Keratinocyte (primary cell): ENCODE data around the gene NUMB. TPM values are rescaled to one million over a fixed set of nuclear protein-coding genes. Genes with fewer than 3 reads are reported as not detected.

Experiments used
- DNase-seq: peaks from one replicate; pipeline ENCODE4 v3.0.0-alpha.2; 2011; ENCODE audit warnings: low read depth, missing footprints, low spot score
- FAIRE-seq: peaks from 2 replicates; lab custom pipeline; 2011; peaks lifted over from hg19 to GRCh38; lab: Jason Lieb, UNC
- H2AFZ ChIP-seq: 2 replicates; pipeline ENCODE4 v1.6.0; 2012; ENCODE audit warnings: low read length, control low read depth, inconsistent platforms; ENCODE audit not compliant: control insufficient read depth
- H3K27ac ChIP-seq: 2 replicates; pipeline ENCODE4 v1.5.1; 2011; ENCODE audit warnings: low read length; ENCODE audit not compliant: control insufficient read depth, insufficient read depth
- H3K27me3 ChIP-seq: 3 replicates; pipeline ENCODE4 v1.6.0; 2011; ENCODE audit warnings: low read length; ENCODE audit not compliant: control insufficient read depth, insufficient read depth; ENCODE audit errors: extremely low read depth
- H3K36me3 ChIP-seq, 2 experiments: 2 replicates in 1 of 2; 3 replicates in 1 of 2; pipeline ENCODE4 v1.5.1; 2011; ENCODE audit warnings: low read length in 2 of 2, mild to moderate bottlenecking in 1 of 2; ENCODE audit not compliant: control insufficient read depth in 2 of 2, insufficient read depth in 2 of 2; ENCODE audit errors: extremely low read depth in 1 of 2
- H3K4me1 ChIP-seq: 3 replicates; pipeline ENCODE4 v1.5.1; 2011; ENCODE audit warnings: low read length; ENCODE audit not compliant: control insufficient read depth, insufficient read depth; ENCODE audit errors: extremely low read depth
- H3K4me2 ChIP-seq: 3 replicates; pipeline ENCODE4 v1.6.0; 2011; ENCODE audit warnings: low read depth, low read length; ENCODE audit not compliant: control insufficient read depth, insufficient read depth; ENCODE audit errors: extremely low read depth
- H3K4me3 ChIP-seq, 3 experiments: fragments of 200-600 bp in 1 of 3; sonication (generic) in 1 of 3; 2 replicates in 2 of 3; 3 replicates in 1 of 3; pipeline ENCODE4 v1.5.1; 2011 to 2016; ENCODE audit warnings: low read length in 3 of 3, mild to moderate bottlenecking in 3 of 3, control low read depth in 2 of 3, inconsistent platforms in 1 of 3, low read depth in 1 of 3, mixed read lengths in 1 of 3, mixed run types in 1 of 3, moderate library complexity in 1 of 3; ENCODE audit not compliant: control insufficient read depth in 2 of 3, insufficient read depth in 2 of 3; ENCODE audit errors: extremely low read depth in 1 of 3
- H3K79me2 ChIP-seq: 2 replicates; pipeline ENCODE4 v1.6.0; 2012; ENCODE audit warnings: low read length; ENCODE audit not compliant: control insufficient read depth, insufficient read depth
- H3K9ac ChIP-seq: 3 replicates; pipeline ENCODE4 v1.6.0; 2011; ENCODE audit warnings: low read length; ENCODE audit not compliant: control insufficient read depth, insufficient read depth; ENCODE audit errors: extremely low read depth
- H3K9me1 ChIP-seq: 3 replicates; pipeline ENCODE4 v1.6.0; 2011; ENCODE audit warnings: low read length; ENCODE audit not compliant: control insufficient read depth, insufficient read depth; ENCODE audit errors: extremely low read depth
- H3K9me3 ChIP-seq: 2 replicates; pipeline ENCODE4 v1.5.1; 2012; ENCODE audit warnings: low read depth, low read length; ENCODE audit not compliant: control insufficient read depth
- H4K20me1 ChIP-seq: 3 replicates; pipeline ENCODE4 v1.6.0; 2011; ENCODE audit warnings: low read length; ENCODE audit not compliant: control insufficient read depth, insufficient read depth; ENCODE audit errors: extremely low read depth
- EZH2 ChIP-seq: IDR thresholded peaks from one replicate; pipeline ENCODE4 v1.6.1; 2012; ENCODE audit warnings: inconsistent platforms, mild to moderate bottlenecking, low read length, moderate library complexity
- dilution Hi-C: fragments of 300-500 bp; cut with MboI; formaldehyde crosslinking; loops from one replicate; pipeline ENCODE4 v1.7.0; 2020; ENCODE audit warnings: low sequenced_read_pairs; ENCODE audit not compliant: extremely low pct_ligation_motif_present
- polyA minus RNA-seq, 3 experiments: library from RNA; depleted of rRNA, polyadenylated mRNA; stranded (reverse); fragments of >200 nt; gene quantifications; 1 replicate in 1 of 3; 2 replicates in 1 of 3; 3 replicates in 1 of 3; pipeline ENCODE4 v1.2.3, GENCODE V29; 2011
- polyA plus RNA-seq, 5 experiments: library from polyadenylated mRNA; depleted of rRNA in 3 of 5; stranded (reverse) in 3 of 5; stranded (forward) in 1 of 5; unstranded in 1 of 5; fragments of >200 nt; gene quantifications; 1 replicate in 1 of 5; 2 replicates in 3 of 5; 3 replicates in 1 of 5; pipeline versions ENCODE4 v1.2.1 to v1.2.3, GENCODE V29; 2011 to 2012; ENCODE audit warnings: missing spikeins in 2 of 5, low read depth in 1 of 5, low replicate concordance in 1 of 5
- TF ChIP-seq, protein P1 (sequence below), 3 experiments: IDR thresholded peaks in 1 of 3; conservative IDR thresholded peaks in 1 of 3; optimal IDR thresholded peaks in 1 of 3; 2 replicates in 2 of 3; 3 replicates in 1 of 3; pipeline versions ENCODE3 to v1.5.1; 2011; ENCODE audit warnings: low read length in 3 of 3, mild to moderate bottlenecking in 3 of 3, moderate library complexity in 2 of 3, control low read depth in 1 of 3, inconsistent platforms in 1 of 3; ENCODE audit not compliant: insufficient read depth in 2 of 3; ENCODE audit errors: extremely low read depth in 1 of 3

NUMB gene
- 108 to 122 TPM (median 110 TPM) in 3 replicates for polyA plus RNA-seq
- polyA plus RNA-seq (2011; ENCODE audit: low read depth) = 94.0 TPM
- 113 and 151 TPM in 2 replicates for polyA plus RNA-seq (2011; cell fraction: cytosol; rRNA removed)
- polyA plus RNA-seq (2011; cell fraction: nucleus; rRNA removed) = 211 and 247 TPM in 2 replicates
- polyA plus RNA-seq (2012; ENCODE audit: low replicate concordance) = 49.6 and 60.8 TPM in 2 replicates
- 173 to 196 TPM (median 180 TPM) in 3 replicates for polyA minus RNA-seq
- polyA minus RNA-seq (2011; cell fraction: cytosol; rRNA and poly(A)+ RNA removed) = 86.5 TPM
- polyA minus RNA-seq (2011; cell fraction: nucleus; rRNA and poly(A)+ RNA removed) = 117 and 194 TPM in 2 replicates

DNA sequence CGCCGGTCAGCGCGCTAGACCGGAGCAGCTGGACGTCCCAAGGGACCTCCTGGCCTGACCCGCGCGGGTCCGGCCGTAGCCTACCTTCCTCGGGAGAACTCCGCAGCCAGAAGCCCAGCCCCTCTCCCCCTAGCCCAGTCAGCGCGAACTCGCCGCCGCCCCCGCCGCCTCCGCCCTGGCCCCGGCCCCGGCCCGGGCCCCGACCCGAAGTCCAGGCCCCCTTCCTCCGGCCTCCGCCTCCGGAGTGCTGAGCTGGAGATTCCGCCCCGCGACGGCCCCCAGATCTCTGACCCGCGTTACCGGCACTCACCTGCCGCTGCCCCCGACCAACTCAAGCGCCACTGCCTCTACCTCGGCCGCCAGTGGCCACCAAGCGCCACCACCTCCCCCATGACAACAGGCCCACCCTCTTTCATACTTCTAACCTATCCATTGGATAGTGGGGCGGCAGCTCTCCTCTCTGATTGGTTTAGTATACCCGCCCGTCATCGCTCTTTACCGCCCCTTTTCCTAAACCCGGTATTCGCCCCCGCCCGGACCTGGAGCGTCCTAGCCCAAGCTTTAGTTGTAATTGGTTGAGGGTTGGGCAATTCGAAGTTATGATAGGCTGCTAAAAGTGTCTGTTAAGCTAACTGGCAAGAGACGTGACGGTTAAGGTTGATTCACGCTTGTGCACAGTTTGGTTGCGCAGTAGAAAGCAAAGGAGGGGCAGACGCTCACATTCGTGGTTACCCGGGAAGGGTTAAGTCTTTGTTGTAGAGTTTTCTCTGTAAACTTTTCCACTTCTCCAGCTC, at the start of gene NUMB:
Gene NUMB (minus strand): TSS at position 364 of the 794 bp plus-strand sequence. CDS start 102,795 bp downstream, outside the sequence.
- Histone ChIP-seq H3K9ac (peak within 1 kb of the TSS; percentile 95), H3K9me1 (no peaks in the 10 kb centered on the region), H3K9me3 (no peaks in the 10 kb centered on the region), H3K36me3 (no peaks in the 10 kb centered on the region), H3K4me2 (peak within 1 kb of the TSS; percentile 97), H3K27me3 (no peaks in the 10 kb centered on the region), H4K20me1 (peaks cover 5% of the 10 kb centered on the region), H3K4me1 (peaks cover 50% of the 10 kb centered on the region), H3K79me2 (peaks cover 47% of the 10 kb centered on the region), H3K4me3 (peak within 1 kb of the TSS; percentile 54 to 94 (median 86)), H3K27ac (peak within 1 kb of the TSS; percentile 88), H2AFZ (peak within 1 kb of the TSS; percentile 92)
- TF ChIP-seq, protein P1, sequence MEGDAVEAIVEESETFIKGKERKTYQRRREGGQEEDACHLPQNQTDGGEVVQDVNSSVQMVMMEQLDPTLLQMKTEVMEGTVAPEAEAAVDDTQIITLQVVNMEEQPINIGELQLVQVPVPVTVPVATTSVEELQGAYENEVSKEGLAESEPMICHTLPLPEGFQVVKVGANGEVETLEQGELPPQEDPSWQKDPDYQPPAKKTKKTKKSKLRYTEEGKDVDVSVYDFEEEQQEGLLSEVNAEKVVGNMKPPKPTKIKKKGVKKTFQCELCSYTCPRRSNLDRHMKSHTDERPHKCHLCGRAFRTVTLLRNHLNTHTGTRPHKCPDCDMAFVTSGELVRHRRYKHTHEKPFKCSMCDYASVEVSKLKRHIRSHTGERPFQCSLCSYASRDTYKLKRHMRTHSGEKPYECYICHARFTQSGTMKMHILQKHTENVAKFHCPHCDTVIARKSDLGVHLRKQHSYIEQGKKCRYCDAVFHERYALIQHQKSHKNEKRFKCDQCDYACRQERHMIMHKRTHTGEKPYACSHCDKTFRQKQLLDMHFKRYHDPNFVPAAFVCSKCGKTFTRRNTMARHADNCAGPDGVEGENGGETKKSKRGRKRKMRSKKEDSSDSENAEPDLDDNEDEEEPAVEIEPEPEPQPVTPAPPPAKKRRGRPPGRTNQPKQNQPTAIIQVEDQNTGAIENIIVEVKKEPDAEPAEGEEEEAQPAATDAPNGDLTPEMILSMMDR (optimal IDR thresholded peaks at IDR 0.05 in 1 of 3, IDR thresholded peaks at IDR 0.05 in 1 of 3, conservative IDR thresholded peaks at IDR 0.05 in 1 of 3; ENCODE audit: extremely low read depth in 1 of 3, insufficient read depth in 2 of 3, low read length in 3 of 3) = no peak
- TF ChIP-seq EZH2 = no peak
- FAIRE-seq (peak; percentile 86), DNase-seq (peak; percentile 95)
- dilution Hi-C loops = no loop called here

DNA sequence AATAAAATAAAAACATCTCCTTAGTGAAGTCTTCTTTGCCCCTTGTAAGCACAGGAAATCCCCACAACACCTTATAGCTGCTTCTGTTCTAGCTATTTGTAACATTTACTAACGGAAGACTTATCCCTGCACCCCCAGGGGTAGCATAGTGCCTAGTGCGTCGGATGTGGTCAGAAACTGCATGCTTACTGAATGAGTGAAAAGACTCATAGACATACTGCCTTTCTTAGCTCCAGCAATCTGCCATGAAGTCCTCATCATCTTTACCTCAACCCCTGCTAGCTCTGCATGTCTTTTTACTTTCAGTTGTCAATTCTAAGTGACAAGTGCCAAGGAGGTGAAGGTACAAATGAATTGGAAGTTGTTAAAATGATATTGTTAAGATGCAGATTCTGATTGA, 45.3 kb upstream of the NUMB start:
- no peaks in the 10 kb centered on the region for H3K9me1 ChIP-seq
- no peak overlapping the region for H2AFZ ChIP-seq
- dilution Hi-C loops = no loop called here
- no peaks in the 10 kb centered on the region for H3K36me3 ChIP-seq
- H4K20me1 ChIP-seq = no peaks in the 10 kb centered on the region
- no peak overlapping the region for H3K4me3 ChIP-seq
- no peaks in the 10 kb centered on the region for H3K4me1 ChIP-seq
- no peak overlapping the region for H3K27ac ChIP-seq
- FAIRE-seq = no peak
- no peak overlapping the region for H3K4me2 ChIP-seq
- H3K9me3 ChIP-seq = no peaks in the 10 kb centered on the region
- H3K9ac ChIP-seq = no peak overlapping the region
- DNase-seq = no peak
- no peaks in the 10 kb centered on the region for H3K79me2 ChIP-seq
- TF ChIP-seq, protein P1 (optimal IDR thresholded peaks at IDR 0.05 in 1 of 3, IDR thresholded peaks at IDR 0.05 in 1 of 3, conservative IDR thresholded peaks at IDR 0.05 in 1 of 3; ENCODE audit: extremely low read depth in 1 of 3, insufficient read depth in 2 of 3, low read length in 3 of 3) = no peak
- no peak for TF ChIP-seq EZH2
- H3K27me3 ChIP-seq = no peaks in the 10 kb centered on the region
